Ovary (tissue), 3 donors: Measurements from ENCODE around the gene SSU72.

Source experiments
- CTCF ChIP-seq, 3 donors: fragments of 450-650 bp in 2 of 3; fragments of 200-600 bp in 1 of 3; IDR thresholded peaks; one replicate each; pipeline versions ENCODE4 v1.5.1 to v1.8.0; 2016 to 2022; ENCODE audit warnings: antibody characterized with exemption in 3 of 3, mild to moderate bottlenecking in 1 of 3
- EP300 ChIP-seq: sonication (generic); formaldehyde crosslinking; IDR thresholded peaks from one replicate; pipeline ENCODE4 v1.6.1; 2017; ENCODE audit warnings: antibody characterized with exemption
- POLR2A ChIP-seq: fragments of 450-650 bp; IDR thresholded peaks from one replicate; pipeline ENCODE4 v1.6.1; 2017; ENCODE audit warnings: antibody characterized with exemption, mild to moderate bottlenecking, moderate library complexity
- donor health status: DM: no; HTN: no; CAD: no.

DNA sequence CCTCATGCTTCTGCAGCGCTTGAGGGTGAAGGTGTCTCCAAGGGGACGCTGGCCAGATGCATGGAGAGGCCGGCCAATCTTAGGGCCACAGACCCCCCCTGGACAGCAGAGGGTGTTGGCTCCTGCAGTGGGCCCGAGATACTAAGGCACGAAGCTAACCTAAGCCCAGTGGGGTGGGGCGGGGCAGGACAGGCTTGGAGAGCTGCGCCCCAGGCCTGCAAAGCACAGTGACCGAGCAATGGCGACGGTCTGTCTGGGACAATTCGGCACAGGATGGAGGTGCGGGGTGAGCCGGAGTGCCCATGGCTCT lies 24.0 kb upstream of the SSU72 start:
- no peak for TF ChIP-seq CTCF (IDR thresholded peaks at IDR 0.05)
- TF ChIP-seq EP300 = no peak
- no peak for TF ChIP-seq POLR2A
